ENCODE measurements around the gene HOXC4. TPM values are rescaled to one million over a fixed set of nuclear protein-coding genes. Genes with fewer than 3 reads are reported as not detected.
A peak's percentile ranks its signal among the peaks of the same experiment; 100 is the strongest.

The HOXC4 gene
- 2.5 and 4.7 TPM in 2 replicates for total RNA-seq (2014; rRNA removed; shearing (Covaris generic))

- DNase-seq (ENCODE audit: low read depth), result peak; percentile 64
Measured at GRCh38 chr12:54053751-54054741, at the start of gene HOXC4. TSS of gene HOXC4 (plus strand) at chr12:54053835. CDS start at chr12:54053923, 88 bp downstream.

- DNase-seq (ENCODE audit: low read depth), result no peak
Measured at GRCh38 chr12:54004063-54004840, 49.4 kb upstream of the HOXC4 start.

- no peak for DNase-seq (ENCODE audit: low read depth)
Measured at GRCh38 chr12:54004841-54005530, 48.6 kb upstream of the HOXC4 start.

GRCh38 chr12:54005531-54005852, 48.1 kb upstream of the HOXC4 start:
- DNase-seq (ENCODE audit: low read depth), result no peak

GRCh38 chr12:54005853-54006558, 47.6 kb upstream of the HOXC4 start:
- DNase-seq (ENCODE audit: low read depth), result peak; percentile 71

GRCh38 chr12:54006559-54007220, 46.9 kb upstream of the HOXC4 start:
- DNase-seq (ENCODE audit: low read depth), result no peak

GRCh38 chr12:54007538-54008259, 45.9 kb upstream of the HOXC4 start:
- DNase-seq (ENCODE audit: low read depth), result no peak

GRCh38 chr12:54008260-54008552, 45.4 kb upstream of the HOXC4 start:
- DNase-seq (ENCODE audit: low read depth), result no peak

- DNase-seq (ENCODE audit: low read depth), result peak; percentile 35
Measured at GRCh38 chr12:54009171-54010052, 44.2 kb upstream of the HOXC4 start.

GRCh38 chr12:54010053-54010971, 43.3 kb upstream of the HOXC4 start:
- DNase-seq (ENCODE audit: low read depth), result no peak

GRCh38 chr12:54010972-54011664, 42.5 kb upstream of the HOXC4 start:
- no peak for DNase-seq (ENCODE audit: low read depth)

- no peak for DNase-seq (ENCODE audit: low read depth)
Measured at GRCh38 chr12:54011665-54012532, 41.7 kb upstream of the HOXC4 start.

GRCh38 chr12:54012631-54013409, 40.8 kb upstream of the HOXC4 start:
- DNase-seq (ENCODE audit: low read depth), result no peak

- no peak for DNase-seq (ENCODE audit: low read depth)
Measured at GRCh38 chr12:54014377-54015017, 39.1 kb upstream of the HOXC4 start.
